Left ventricle myocardium inferior (tissue), 1 donor: ENCODE data around the gene CLEC19A. TPM values are rescaled to one million over a fixed set of nuclear protein-coding genes. Genes with fewer than 3 reads are reported as not detected.

Source experiments
- DNase-seq: peaks from one replicate; pipeline ENCODE4 v3.0.0-alpha.2; 2020
- H3K27ac ChIP-seq: fragments of 200-600 bp; replicated peaks from 2 replicates; pipeline ENCODE4 v1.8.0; 2021
- H3K27me3 ChIP-seq: fragments of 200-600 bp; 2 replicates; pipeline ENCODE4 v1.8.0; 2021; ENCODE audit warnings: low read depth
- H3K36me3 ChIP-seq: fragments of 200-600 bp; 2 replicates; pipeline ENCODE4 v1.8.0; 2021
- H3K4me1 ChIP-seq: fragments of 200-600 bp; 2 replicates; pipeline ENCODE4 v1.8.0; 2021
- H3K4me3 ChIP-seq: fragments of 200-600 bp; 2 replicates; pipeline ENCODE4 v1.8.0; 2021; ENCODE audit warnings: mild to moderate bottlenecking, moderate library complexity
- H3K9me3 ChIP-seq: fragments of 200-600 bp; replicated peaks from 2 replicates; pipeline ENCODE4 v1.8.0; 2021
- CTCF ChIP-seq: fragments of 200-600 bp; IDR thresholded peaks from 2 replicates; pipeline ENCODE4 v1.8.0; 2021; ENCODE audit warnings: antibody characterized with exemption, mild to moderate bottlenecking, borderline replicate concordance
- intact Hi-C: fragments of 100-400 bp; cut with micrococcal nuclease; formaldehyde crosslinking; loops from one replicate; pipeline ENCODE4 v1.11.0; 2022
- total RNA-seq: library from RNA; stranded (reverse); fragmentation: NEBNext Ultra II Directional; extraction: Animal tissue kit (Norgen Biotek cat#: 25700); gene quantifications from one replicate; pipeline ENCODE4 v1.2.1, GENCODE V29; 2021
- donor health status: DM: no; HTN: yes; CAD: no; lungs with severe emphysema.

Gene CLEC19A
- total RNA-seq, 1 donor from 2014 or later = not detected

GRCh38 chr16:19252904-19253303 lies 32.6 kb upstream of the CLEC19A start:
- intact Hi-C loops = no loop called here
- no peak for TF ChIP-seq CTCF
- Histone ChIP-seq H3K27ac (no peak overlapping the region), H3K9me3 (peaks cover 6% of the 10 kb centered on the region), H3K27me3 (peaks cover 14% of the 10 kb centered on the region), H3K4me3 (no peak overlapping the region), H3K36me3 (no peaks in the 10 kb centered on the region), H3K4me1 (no peaks in the 10 kb centered on the region)
- no peak for DNase-seq

GRCh38 chr16:19254611-19255010 lies 30.9 kb upstream of the CLEC19A start:
- no peak overlapping the region for H3K27ac ChIP-seq
- no peak overlapping the region for H3K4me3 ChIP-seq
- H3K36me3 ChIP-seq = no peaks in the 10 kb centered on the region
- H3K9me3 ChIP-seq = no peaks in the 10 kb centered on the region
- peaks cover 24% of the 10 kb centered on the region for H3K27me3 ChIP-seq
- H3K4me1 ChIP-seq = no peaks in the 10 kb centered on the region
- no peak for TF ChIP-seq CTCF
- DNase-seq = no peak
- intact Hi-C loops = no loop called here

- H3K27ac ChIP-seq = no peak overlapping the region
- no peaks in the 10 kb centered on the region for H3K4me1 ChIP-seq
- H3K36me3 ChIP-seq = no peaks in the 10 kb centered on the region
- H3K27me3 ChIP-seq = no peaks in the 10 kb centered on the region
- peaks cover 29% of the 10 kb centered on the region for H3K9me3 ChIP-seq
- intact Hi-C loops = no loop called here
- no peak for DNase-seq
- H3K4me3 ChIP-seq = no peak overlapping the region
- TF ChIP-seq CTCF = no peak
These were observed 21.3 kb upstream of the CLEC19A start for GRCh38 chr16:19264123-19264673.

GRCh38 chr16:19265380-19265930 lies 20.1 kb upstream of the CLEC19A start:
- no peak for TF ChIP-seq CTCF
- no peaks in the 10 kb centered on the region for H3K36me3 ChIP-seq
- H3K27ac ChIP-seq = no peak overlapping the region
- no peaks in the 10 kb centered on the region for H3K4me1 ChIP-seq
- H3K4me3 ChIP-seq = no peak overlapping the region
- no peak for DNase-seq
- no peaks in the 10 kb centered on the region for H3K27me3 ChIP-seq
- peaks cover 31% of the 10 kb centered on the region for H3K9me3 ChIP-seq
- intact Hi-C loops = no loop called here

GRCh38 chr16:19266774-19267173 lies 18.8 kb upstream of the CLEC19A start:
- intact Hi-C loops = no loop called here
- H3K9me3 ChIP-seq = peaks cover 31% of the 10 kb centered on the region

More at GRCh38 chr16:19266774-19267173, 18.8 kb upstream of the CLEC19A start:
- TF ChIP-seq CTCF = no peak
- H3K4me1 ChIP-seq = no peaks in the 10 kb centered on the region
- H3K4me3 ChIP-seq = no peak overlapping the region
- no peak overlapping the region for H3K27ac ChIP-seq
- no peaks in the 10 kb centered on the region for H3K36me3 ChIP-seq
- no peak for DNase-seq
- no peaks in the 10 kb centered on the region for H3K27me3 ChIP-seq
